Stimulated activated CD8-positive, alpha-beta memory T cell treated with anti-CD3 and anti-CD28 coated beads, Interleukin-12 subunit alpha, Interleukin-12 subunit beta, amount 100 ng/mL, for 4 hours (primary cell): ENCODE data around the gene VGLL4.
"Not testable (repeated sequence)": the region's sequence is repeated elsewhere in the genome, so short reads cannot be mapped to it uniquely, and the experiment has no call there.

Experiments
- DNase-seq: peaks from one replicate; pipeline ENCODE4 v3.0.0-alpha.2; 2020; ENCODE audit warnings: low read depth

VGLL4 gene

DNA sequence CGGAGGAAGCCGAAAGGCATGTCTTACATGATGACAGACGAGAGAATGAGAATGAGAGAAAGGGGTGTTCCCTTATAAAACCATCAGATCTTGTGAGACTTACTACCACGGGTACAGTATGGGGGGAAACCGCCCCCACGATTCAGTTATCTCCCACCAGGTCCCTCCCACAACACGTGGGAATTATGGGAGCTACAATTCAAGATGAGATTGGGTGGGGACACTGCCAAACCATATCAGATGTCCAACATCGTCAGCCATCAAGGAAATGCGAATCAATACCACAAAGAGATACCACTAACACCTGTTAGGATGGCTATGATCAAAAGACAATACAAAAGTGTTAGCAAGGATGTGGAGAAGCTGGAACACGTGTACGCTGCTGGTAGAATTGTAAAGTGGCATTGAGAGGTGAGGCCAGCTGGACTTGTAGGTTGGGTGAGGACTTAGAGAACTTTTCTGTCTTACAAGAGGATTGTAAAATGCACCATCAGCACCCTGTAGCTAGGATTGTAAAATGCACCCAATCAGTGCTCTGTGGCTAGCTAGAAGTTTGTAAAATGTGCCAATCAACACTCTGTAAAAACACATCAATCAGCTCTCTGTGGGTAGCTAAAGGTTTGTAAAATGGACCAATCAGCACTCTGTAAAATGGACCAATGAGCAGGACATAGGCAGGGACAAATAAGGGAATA is 37.5 kb downstream of the VGLL4 start:
- DNase-seq = no peak

DNA sequence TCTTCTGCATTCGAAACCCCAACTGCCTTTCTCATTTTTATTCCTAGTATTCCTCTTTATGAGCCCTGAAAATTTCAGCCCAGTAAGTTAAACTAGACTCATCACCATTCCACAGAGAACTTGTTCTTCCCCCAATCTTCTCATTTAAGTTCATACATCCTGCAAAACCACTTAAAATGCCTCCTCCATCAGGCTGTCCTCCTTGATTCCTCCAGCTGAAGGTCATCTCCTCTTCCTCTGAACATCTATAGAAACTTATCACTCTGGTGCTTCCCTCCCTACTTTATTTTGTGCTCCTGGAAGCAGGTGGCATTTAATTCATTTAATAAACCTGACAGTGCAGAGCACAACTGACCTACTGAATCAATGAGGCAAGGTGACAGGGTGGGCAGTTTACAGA is 38.3 kb downstream of the VGLL4 start:
- DNase-seq = no peak

DNA sequence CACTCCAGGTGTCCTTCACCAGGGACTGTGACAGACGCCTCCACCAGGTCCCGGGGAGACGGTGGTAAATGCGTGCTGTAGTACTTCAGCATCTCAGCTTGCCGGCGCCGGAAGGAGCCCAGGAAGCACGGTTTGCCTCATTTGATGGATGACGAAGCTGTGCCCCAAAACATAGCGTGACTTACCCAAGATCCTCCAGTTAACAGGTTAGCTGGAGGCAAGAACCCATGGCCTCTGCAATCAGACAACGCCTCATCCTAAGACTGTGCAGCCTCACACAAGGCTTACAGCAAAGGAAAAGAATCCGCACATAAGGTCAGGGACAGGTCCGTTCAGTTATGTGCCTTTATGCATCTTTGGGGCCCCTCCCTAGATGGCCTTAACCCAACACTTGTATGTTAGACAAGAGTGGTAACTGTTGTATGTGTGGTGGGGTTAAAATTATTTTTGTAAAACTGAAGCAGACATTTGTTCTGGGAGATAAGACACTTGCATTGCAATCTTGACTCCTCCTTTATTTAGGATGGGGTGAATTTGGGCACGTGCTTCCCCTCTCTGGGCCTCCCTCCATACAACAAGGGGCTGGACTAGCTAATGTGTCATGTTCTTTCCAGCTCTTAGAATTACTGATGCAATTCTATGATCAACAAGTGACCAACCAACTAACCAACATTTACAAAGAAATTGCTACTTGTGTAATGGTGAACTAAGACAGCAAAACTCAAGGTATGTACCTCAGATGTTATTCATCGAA is 39.4 kb downstream of the VGLL4 start:
- no peak for DNase-seq

DNA sequence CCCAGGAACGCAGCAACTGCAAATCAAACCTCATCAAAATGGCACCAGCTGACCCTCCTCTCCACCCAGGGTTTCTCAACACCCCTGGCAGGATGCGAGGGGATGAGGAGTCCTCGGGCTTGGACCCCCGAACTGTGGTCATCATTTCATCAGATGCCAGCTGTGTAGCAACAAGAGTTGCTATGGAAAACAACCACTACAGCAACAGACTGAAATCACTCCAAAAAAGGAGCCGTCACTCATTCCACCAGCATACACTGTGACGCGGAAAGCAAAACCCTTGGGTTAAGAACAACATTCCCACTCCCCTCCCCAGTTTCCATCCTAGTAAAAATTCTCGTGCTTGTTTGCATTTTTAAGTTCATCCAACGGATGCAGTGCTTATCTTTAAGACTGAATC is 40.1 kb downstream of the VGLL4 start:
- DNase-seq = no peak

DNA sequence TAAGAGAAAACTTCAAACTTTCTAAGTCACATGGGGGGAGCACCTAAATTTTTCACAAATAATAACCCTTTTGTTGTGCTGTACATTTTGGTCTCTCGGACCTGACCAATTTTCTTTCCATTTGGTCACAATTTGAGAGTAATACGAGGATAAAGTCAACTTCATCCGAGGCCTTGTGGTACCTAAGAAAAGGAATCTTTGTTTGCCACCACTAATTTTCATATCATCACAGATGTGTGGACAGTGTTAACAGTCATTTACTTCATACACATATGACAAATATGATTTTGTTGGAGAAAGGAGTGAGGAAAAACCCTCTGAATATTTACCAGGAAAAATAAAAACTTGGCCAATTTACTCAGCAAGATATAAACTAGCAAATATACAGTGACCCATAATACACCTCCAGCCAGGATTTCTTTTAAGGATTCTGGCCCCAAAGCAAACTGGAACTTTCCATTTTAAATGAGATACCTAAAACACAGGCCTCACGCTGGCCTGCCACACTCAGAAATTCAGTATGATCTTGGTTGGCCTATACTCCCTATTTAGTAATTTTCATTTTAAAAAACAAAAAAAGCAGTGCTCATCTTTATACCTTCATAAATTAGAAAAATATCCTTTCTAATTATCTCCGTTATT is 40.7 kb downstream of the VGLL4 start:
- no peak for DNase-seq

DNA sequence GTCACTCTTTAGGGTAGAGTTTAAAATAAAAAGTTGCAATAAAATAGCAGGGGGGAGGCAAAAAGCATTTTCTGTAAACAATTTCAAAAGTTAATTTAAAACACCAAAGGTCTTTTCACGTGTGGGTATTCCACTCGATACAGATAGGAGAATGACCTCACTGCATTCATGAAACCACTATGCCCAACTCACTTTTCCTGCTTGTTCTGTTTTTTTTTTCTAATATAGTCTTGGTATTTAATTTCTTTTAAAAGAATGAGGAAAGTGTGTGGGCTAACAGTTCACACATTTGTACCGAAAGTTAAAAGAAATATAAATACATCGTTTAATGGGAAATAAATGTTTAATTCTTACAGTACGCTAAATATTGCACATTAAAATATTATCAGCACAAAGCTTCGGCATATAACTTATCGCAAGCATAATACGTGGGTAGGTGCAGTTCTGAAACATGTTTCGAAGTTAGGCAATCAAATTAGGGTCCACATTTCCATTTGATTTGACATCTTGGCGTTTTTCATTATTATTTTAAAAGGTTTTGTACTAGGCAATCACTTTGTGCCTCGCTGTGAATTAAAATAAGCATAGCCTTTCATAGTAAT is 41.4 kb downstream of the VGLL4 start:
- DNase-seq = no peak

DNA sequence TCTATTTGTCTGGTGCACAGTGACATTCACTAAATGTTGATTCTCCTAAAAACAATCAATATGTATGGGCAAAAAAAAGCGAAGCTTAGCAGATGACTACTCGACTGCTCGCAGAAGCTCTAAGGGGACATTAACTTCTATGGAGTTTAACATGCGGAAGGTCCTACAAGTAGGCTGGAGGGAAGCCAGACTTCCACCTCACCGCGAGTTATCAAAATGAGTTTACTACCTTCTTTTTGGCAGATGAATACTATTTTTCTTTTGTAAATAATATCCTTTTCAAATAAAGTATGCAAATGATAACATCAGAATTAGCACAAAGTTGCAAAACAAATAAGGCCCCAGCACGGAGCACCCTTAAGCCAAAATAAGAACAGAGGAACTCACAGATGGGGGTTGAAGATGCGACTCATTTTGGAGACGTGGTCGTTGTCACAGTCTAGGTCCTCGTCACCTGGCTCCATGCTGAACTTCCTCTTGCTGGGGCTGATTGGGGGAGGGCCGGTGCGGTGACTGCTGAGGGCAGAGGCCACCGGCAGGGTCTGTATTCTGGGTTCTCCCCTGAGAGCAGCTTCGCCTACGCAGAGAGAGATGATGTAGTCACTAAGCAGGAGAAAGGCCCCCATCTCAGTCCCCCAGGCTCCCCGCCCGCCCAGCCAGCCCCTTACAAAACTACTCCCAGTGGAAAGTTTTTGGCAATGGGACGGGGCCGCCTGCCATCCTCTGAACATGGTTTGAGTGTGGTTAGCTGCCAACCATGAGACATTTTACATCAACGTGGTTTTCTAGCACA is 42.1 kb downstream of the VGLL4 start:
- no peak for DNase-seq

DNA sequence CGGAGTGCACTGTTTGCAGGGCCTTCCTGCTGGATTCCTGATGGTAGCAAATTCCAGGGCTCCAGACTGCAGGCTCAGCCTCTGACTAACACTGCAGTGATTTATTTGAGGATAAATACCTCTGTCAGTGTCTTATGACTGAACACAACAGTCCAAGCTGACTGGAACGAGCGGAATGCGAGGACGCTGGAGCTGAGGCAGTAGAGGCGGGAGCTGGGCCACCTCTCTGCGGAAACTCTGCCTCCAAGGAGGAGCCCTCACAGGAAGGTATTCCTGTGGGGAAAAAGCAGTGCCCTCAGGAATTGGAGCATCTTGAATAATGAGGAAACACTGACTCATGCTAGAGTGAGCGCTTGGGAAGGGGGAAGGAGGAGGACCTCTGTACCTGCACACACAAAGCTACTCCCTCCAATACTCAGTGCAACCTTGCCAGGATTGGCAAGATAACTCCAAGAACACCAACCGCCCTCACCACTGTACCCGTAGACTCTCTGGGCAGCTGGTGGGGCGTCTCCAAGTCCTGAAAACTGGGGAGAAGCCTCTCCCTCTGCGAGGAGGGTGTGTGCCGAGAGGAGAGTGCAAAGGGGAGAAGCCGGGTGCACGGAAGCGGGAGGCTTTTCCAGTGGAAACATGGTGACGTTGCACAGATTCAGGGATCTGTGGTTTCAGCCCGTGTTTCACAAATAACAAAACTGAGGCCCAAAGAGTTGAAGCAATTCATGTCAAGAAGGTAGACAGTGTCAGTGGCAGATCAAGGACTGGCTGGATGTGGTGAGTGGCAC is 43.0 kb downstream of the VGLL4 start:
- DNase-seq = no peak

DNA sequence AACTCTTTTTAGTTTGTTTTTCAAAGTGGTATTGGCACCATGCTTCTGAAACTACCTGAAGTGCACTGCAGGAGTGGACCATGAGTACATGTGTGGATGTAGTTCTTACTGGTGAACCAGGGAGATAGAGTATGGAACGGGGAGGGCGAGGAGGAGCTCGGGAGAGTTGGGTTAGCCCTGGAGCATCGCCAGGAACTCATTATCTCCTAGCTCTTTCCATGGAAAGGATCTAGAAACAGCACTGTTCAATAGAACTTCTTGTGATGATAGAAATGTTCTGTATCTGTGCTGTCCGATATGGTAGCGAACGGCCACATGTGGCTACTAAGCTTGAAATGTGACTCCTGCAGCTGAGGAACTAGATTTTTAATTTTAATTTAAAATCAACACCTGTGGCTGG is 47.3 kb downstream of the VGLL4 start:
- DNase-seq = no peak

DNA sequence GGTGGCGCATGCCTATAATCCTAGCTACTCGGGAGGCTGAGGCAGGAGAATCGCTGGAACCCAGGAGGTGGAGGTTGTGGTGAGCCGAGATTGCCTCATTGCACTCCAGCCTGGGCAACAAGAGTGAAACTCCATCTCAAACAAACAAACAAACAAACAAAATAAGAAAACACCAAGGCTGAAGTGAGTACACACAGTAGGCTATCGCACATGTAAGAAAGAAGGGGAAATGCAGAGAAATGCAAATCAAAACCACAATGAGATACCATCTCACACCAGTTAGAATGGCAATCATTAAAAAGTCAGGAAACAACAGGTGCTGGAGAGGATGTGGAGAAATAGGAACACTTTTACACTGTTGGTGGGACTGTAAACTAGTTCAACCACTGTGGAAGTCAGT is 48.7 kb downstream of the VGLL4 start:
- not testable (repeated sequence) for DNase-seq

DNA sequence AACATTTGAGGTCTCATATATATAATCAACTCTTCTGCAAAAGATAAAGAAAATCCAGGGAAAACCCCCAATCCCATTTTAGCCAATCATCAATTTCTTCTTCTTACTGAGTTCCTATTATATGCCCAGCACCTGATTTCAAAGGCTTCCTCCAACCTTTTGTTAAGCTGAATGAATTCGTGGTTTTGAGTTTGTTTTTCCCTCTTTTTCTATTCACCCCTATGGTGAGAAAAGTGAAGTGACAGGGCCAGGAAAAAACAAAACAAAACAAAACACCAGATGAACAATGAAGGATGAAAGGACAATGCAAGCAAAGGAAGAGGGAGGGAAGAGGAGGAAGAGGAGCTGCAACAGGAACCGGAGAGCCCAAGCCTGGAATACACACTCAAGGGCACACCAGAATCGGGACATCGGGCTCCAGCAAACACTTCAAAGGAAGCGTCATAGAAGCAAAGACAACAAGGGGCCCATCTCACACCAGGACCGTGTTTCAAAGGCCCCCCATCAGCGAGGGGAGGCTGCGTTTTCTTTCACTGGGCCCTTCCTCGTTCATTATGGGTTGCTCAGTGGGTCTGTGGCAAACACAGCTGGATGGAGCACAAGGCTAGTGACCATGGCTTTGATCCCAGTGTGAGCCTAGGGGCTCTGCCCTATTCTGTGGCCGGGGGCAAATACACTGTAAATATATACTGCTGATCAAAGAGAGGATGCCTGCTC is 50.2 kb downstream of the VGLL4 start:
- no peak for DNase-seq

DNA sequence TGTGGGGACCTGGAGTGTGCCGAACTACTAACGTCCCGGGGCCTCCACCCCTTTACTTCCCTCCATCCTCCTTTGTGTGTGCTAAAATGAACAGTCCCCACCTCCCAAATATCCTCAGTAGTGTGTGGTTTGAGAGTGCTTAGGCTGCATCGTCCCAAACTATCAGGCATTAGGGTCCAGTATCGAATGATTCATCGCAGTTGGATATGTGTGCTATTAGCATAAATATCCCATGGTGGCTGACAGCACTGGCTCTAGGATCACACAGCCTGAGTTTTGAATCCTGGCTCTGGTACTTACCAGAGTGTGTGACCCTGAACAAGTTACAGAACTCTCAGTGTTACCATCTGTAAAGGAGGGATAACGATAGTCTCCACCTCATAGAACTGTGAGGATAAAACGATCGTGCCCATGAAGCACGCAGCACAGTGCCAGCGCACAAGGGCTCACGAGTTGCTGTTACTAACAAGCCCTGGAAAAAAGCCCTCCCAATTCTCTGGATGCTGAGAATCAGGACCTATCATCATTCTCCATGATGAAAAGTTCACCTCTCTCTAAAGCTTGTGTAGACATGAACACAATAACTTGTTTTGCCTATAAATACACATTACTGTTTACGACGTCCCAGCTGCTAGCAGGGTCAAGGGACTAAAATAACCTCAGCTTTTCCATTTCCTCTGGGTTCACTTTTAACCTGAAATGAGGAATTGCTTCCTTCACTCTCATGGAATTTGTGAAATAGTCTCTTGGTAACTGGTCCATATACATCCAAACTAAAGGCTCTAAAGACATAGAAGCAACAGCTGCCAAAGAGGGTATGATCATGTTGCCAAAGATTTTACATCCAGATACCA is 51.0 kb downstream of the VGLL4 start:
- DNase-seq = no peak

DNA sequence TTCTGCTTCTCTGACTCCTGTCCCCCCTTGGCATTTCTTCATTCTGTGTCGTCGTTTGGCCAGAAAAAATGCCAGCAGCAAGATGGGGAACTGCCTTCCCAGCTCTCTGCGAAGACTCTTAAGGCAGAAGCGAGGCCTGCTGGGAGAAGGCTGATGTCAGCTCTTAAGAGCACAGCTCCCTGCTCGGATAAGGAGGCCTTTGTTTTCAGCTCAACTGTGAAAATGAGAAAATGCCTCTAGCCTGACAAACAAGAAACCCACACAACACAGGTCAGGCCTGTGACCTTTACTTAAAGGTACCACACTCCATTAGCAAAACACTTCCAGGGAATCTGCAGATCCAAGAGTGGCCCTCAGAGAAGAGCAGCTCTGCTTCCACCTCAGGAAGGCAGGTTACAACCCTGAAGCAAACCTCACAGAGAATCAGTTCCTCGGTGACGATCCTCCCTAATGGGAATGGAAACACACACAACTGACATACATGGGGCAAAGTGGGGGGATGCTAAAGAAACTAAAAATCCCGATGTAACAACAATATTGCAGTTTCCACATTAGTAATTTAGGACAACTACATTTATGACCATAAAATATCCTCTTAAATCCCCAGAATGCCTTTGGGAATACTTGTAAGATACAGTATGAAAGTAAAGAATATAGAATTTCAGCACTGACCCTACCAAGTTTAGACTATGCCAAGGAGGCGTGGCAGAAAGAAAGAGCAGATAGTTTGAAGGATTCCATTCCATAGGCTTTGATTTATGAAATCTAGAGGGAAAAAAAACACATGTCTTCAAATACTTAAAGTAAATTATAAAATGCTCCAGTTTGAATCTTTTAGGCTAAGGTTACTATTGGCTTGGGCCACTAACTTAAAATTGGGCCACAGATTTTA is 52.1 kb downstream of the VGLL4 start:
- no peak for DNase-seq

DNA sequence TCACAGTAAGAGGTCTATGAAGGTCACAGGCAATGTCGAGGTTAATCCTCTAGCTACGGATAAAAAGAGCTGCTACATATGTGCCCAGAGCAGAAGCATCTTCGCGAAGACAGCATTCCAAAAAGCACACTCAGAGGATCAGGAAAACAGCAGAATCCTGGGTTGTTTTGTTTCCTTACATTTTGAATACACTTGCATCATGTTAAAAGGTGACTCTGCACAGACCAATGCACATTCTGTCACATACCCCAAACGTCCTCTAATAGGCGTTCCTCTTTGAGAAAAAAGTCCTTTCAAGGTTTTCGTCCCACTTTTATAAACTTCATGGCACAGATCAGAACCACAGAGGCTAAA is 52.7 kb downstream of the VGLL4 start:
- no peak for DNase-seq

DNA sequence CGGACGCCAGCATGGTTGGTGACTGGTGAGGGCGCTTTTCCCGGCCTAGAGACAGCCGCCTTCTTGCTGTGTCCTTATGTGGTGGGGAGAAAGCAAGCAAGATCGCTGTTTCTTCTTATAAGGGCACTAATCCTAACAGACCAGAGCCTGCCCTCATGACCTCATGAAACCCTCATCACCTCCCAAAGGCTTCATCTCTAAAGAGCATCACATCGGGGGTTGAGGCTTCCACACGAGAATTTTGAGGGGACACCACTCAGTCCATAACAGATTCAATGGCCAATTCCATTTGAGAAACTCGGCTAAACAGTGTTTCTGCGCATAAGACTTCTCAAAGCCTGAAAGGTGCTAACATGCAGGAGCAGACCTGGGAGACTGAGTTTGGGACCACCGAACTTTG is 54.0 kb downstream of the VGLL4 start:
- no peak for DNase-seq

DNA sequence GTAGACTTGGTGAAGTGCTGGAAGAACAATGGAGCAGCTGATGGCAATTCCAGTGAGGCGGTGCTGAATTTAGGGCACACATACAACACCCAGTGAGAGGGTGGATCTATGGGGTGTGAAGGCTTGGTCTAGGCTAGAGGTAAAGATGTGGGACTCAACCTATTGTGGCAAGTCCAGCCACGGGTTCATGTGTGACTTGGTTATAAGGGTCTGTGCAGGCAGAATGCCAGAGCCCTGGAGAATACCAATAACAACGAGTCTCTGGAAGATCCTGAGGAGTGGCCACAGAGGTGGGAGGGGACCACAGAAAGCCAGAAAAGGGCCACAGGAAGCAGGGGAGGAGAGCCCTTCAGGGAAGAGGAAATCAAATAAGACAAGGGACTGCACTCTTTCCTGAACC is 55.0 kb downstream of the VGLL4 start:
- DNase-seq = no peak

DNA sequence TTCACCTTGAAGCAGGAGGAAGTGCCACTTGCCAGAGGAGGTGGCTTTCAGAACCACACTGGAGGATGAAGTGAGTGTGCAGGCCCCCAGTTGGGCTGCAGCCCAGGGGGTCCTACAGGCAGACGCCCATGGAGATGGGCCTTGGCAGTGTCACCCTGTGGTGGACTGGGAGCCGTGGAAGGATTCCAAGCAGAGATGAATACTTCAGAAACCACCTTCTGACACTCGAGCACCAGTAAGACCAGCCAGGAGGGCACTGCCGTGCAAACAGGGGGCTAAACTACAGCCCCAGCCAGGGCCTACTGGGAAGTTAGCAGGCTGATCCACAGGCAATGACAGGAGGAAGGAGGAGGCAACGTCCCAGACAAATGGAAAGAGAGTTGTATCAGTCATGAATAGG is 55.4 kb downstream of the VGLL4 start:
- no peak for DNase-seq

DNA sequence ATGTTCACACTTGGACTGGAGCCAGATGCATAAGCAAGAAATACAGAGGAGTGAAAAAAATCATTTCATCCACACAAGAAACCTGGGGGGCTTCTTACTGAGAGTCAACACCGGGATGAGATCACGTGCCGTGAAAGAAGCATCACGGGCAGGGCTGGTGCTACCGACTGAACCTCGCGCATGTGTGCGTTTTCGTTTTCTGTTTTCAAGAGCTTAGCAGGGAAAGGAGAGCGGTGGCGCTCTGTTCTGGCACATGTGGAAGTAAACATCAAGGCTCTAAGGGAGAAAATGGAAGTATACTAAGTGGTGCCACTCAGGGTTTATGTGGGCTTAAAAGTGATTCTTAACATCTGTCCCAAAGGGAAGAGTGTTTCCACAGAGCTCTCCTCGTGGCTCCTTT is 55.9 kb downstream of the VGLL4 start:
- no peak for DNase-seq

DNA sequence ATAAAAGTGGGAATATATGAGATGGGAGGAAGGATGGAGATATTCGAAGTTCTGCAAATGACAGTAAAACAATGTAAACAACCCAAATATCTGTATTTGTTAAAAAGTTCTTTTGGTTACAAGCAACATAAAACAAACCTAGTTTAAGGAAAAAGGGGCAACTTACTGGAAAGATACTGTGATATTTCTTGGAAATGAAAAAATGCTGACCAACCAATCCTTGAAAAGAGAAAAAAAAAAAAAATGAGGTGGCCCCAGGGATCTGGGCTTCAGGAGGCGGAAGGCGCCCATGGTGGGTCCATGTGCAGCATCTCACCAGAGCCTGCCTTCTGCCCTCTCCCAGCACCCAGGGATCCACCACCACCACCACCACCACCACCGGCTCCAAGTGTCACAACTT is 59.1 kb downstream of the VGLL4 start:
- DNase-seq = no peak
